PFSK-1 (cell line): ENCODE data around the gene SUCO.

Experiments used
- FOXP2 ChIP-seq: optimal IDR thresholded peaks from 2 replicates; pipeline ENCODE3; 2011; ENCODE audit warnings: borderline replicate concordance, control low read depth, inconsistent platforms; ENCODE audit not compliant: insufficient read depth; ENCODE audit errors: extremely low read length, extremely low read depth
- POLR2AphosphoS5 ChIP-seq: IDR thresholded peaks from 2 replicates; pipeline ENCODE4 v1.6.1; 2012; ENCODE audit warnings: low read depth, mild to moderate bottlenecking, control low read depth, low read length, moderate library complexity
- REST ChIP-seq, 2 experiments: IDR thresholded peaks; 2 replicates each; pipeline versions ENCODE4 v1.6.1 to v1.8.0; 2011 to 2012; ENCODE audit warnings: low read depth in 2 of 2, low read length in 2 of 2, control low read depth in 1 of 2, inconsistent platforms in 1 of 2, mild to moderate bottlenecking in 1 of 2, moderate library complexity in 1 of 2; ENCODE audit not compliant: insufficient read depth in 1 of 2
- SIN3A ChIP-seq: IDR thresholded peaks from 2 replicates; pipeline ENCODE4 v1.6.1; 2012; ENCODE audit warnings: mild to moderate bottlenecking, low read length, moderate library complexity, borderline replicate concordance; ENCODE audit not compliant: insufficient read depth
- TAF1 ChIP-seq: IDR thresholded peaks from 2 replicates; pipeline ENCODE4 v1.6.1; 2012; ENCODE audit warnings: low read length, control low read depth, borderline replicate concordance; ENCODE audit not compliant: insufficient read depth

The SUCO gene

GRCh38 chr1:172603816-172604215, 70.9 kb downstream of the SUCO start:
- no peak for TF ChIP-seq REST (IDR thresholded peaks at IDR 0.05; ENCODE audit: insufficient read depth in 1 of 2, low read depth in 2 of 2, low read length in 2 of 2)
- TF ChIP-seq SIN3A: no peak
- no peak for TF ChIP-seq TAF1
- no peak for TF ChIP-seq FOXP2
- no peak for TF ChIP-seq POLR2AphosphoS5

GRCh38 chr1:172605641-172606040, 72.7 kb downstream of the SUCO start:
- TF ChIP-seq TAF1 (no peak), SIN3A (no peak), POLR2AphosphoS5 (no peak), REST (IDR thresholded peaks at IDR 0.05; ENCODE audit: insufficient read depth in 1 of 2, low read depth in 2 of 2, low read length in 2 of 2) (no peak), FOXP2 (no peak)

- TF ChIP-seq POLR2AphosphoS5: no peak
- TF ChIP-seq SIN3A: no peak
- no peak for TF ChIP-seq FOXP2
- no peak for TF ChIP-seq TAF1
- TF ChIP-seq REST (IDR thresholded peaks at IDR 0.05; ENCODE audit: insufficient read depth in 1 of 2, low read depth in 2 of 2, low read length in 2 of 2): no peak
These were observed 74.2 kb downstream of the SUCO start for GRCh38 chr1:172607145-172607544.

GRCh38 chr1:172608098-172608601, 75.2 kb downstream of the SUCO start:
- TF ChIP-seq REST (IDR thresholded peaks at IDR 0.05; ENCODE audit: insufficient read depth in 1 of 2, low read depth in 2 of 2, low read length in 2 of 2): no peak
- no peak for TF ChIP-seq TAF1
- TF ChIP-seq FOXP2: no peak

- no peak for TF ChIP-seq FOXP2
- TF ChIP-seq POLR2AphosphoS5: no peak
These were observed 76.6 kb downstream of the SUCO start for GRCh38 chr1:172609528-172609927.
